Transverse colon (tissue), 4 donors: ENCODE data around the gene ARRB2. TPM values are rescaled to one million over a fixed set of nuclear protein-coding genes. Genes with fewer than 3 reads are reported as not detected.

Source experiments
- DNase-seq: peaks from one replicate; pipeline ENCODE4 v3.0.0-alpha.2; 2019
- H3K27ac ChIP-seq, 4 donors: fragments of 200-600 bp; sonication (generic); 2 replicates each; pipeline ENCODE4 v1.5.1; 2016 to 2018; ENCODE audit warnings: inconsistent platforms in 4 of 4
- H3K27me3 ChIP-seq: fragments of 200-600 bp; sonication (generic); 2 replicates; pipeline ENCODE4 v1.5.1; 2017; ENCODE audit warnings: inconsistent platforms
- H3K36me3 ChIP-seq, 4 donors: fragments of 200-600 bp; sonication (generic); 2 replicates each; pipeline ENCODE4 v1.5.1; 2017 to 2019; ENCODE audit warnings: inconsistent platforms in 4 of 4
- H3K4me1 ChIP-seq, 4 donors: fragments of 200-600 bp; sonication (generic); 2 replicates each; pipeline ENCODE4 v1.5.1; 2017 to 2020; ENCODE audit warnings: inconsistent platforms in 4 of 4
- H3K4me3 ChIP-seq, 4 donors: fragments of 200-600 bp; sonication (generic); 1 replicate in 1 of 4; 2 replicates in 3 of 4; pipeline versions ENCODE4 v1.5.1 to v1.6.1; 2017 to 2019; ENCODE audit warnings: inconsistent platforms in 4 of 4
- H3K9me3 ChIP-seq, 2 donors: fragments of 200-600 bp; sonication (generic); 2 replicates each; pipeline ENCODE4 v1.5.1; 2017 to 2019; ENCODE audit warnings: inconsistent platforms in 2 of 2
- EP300 ChIP-seq: sonication (generic); formaldehyde crosslinking; IDR thresholded peaks from one replicate; pipeline ENCODE4 v1.6.1; 2017; ENCODE audit warnings: antibody characterized with exemption, low read depth
- POLR2A ChIP-seq: fragments of 450-650 bp; IDR thresholded peaks from one replicate; pipeline ENCODE4 v1.6.1; 2016; ENCODE audit warnings: antibody characterized with exemption, mild to moderate bottlenecking, moderate library complexity
- POLR2AphosphoS5 ChIP-seq, 3 donors: sonication (generic); formaldehyde crosslinking; IDR thresholded peaks; one replicate each; pipeline ENCODE4 v1.6.1; 2016; ENCODE audit warnings: antibody characterized with exemption in 3 of 3
- WGBS, 2 donors: methylation state at CpG; one replicate each; pipeline ENCODE4 v1.1.5; 2018; ENCODE audit warnings: low coverage in 1 of 2; 5-methylcytosine and 5-hydroxymethylcytosine counted together
- in situ Hi-C, 4 donors: fragments of 200-750 bp; cut with MboI; loops; one replicate each; pipeline versions ENCODE4 v1.15.0 to v1.15.1; 2017; ENCODE audit warnings: low sequenced_read_pairs in 3 of 4, low pct_ligation_motif_present in 1 of 4, low pct_unique_long_range_greater_than_20kb in 1 of 4
- intact Hi-C: fragments of 100-400 bp; cut with DNase I; formaldehyde crosslinking; loops from one replicate; pipeline ENCODE4 v1.15.1; 2023; ENCODE audit warnings: low total_unique reads
- total RNA-seq, 4 donors: library from RNA; depleted of rRNA; stranded (reverse); fragments of >200 nt; gene quantifications; one replicate each; pipeline ENCODE4 v1.1.0, GENCODE V29; 2016
- TF ChIP-seq, protein P1 (sequence below), 5 experiments: fragments of 200-600 bp in 3 of 5; fragments of 450-650 bp in 2 of 5; sonication (generic) in 3 of 5; IDR thresholded peaks; 1 replicate in 2 of 5; 2 replicates in 3 of 5; pipeline ENCODE4 v1.5.1; 2016 to 2017; ENCODE audit warnings: antibody characterized with exemption in 5 of 5, inconsistent platforms in 3 of 5, mild to moderate bottlenecking in 2 of 5, moderate library complexity in 1 of 5

ARRB2 gene
- total RNA-seq, 4 donors from 2014 or later = 19.3 to 47.9 (median 36.8) TPM

DNA sequence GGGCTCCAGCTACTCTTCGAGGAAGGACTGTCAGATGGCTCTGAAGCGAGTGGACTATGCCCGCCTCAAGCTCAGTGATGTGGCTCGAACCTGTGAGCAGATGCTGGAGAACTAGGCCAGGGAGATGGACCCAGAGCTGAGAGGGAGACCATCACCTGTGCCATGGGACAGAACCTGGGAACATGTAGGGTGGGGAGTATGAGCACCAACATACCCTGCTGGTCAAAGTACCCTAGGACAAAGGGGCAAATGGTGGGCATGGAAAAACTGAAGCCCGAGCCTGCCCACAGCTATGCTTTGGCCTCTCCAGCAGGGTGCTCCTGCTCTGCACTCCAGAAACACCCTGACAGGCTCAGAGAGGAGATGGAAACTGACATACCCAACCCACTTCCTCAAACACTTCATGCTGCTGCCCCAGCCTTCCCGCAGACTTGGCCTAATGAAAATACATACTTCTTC is 22.7 kb downstream of the ARRB2 start:
- 75 to 100% methylated on average over 1 to 6 of the region's 6 CpGs for WGBS, 2 donors
- intact Hi-C loops (loop anchor here (5.0 to 10.0 kb wide), 3 partner anchors 52 to 379 kb away; partner anchors contain the start of genes C17orf107, GLTPD2, VMO1 and ZNF232), in situ Hi-C loops (loop anchor here in 2 of 4 donors (10.0 kb wide), 2 partner anchors 52 to 152 kb away; partner anchors contain the start of genes GLTPD2 (in 1 of the 2) and VMO1 (in 1 of the 2))
- Histone ChIP-seq H3K36me3 (no peaks in the 10 kb centered on the region), H3K4me3 (no peak overlapping the region), H3K27ac (peak overlapping the region in 2 of 4 donors; percentile 30 to 32), H3K9me3 (no peaks in the 10 kb centered on the region), H3K4me1 (peaks cover 0 to 19% (median 13%) of the 10 kb centered on the region in 4 donors), H3K27me3 (no peaks in the 10 kb centered on the region)
- no peak for DNase-seq
- TF ChIP-seq EP300 = no peak
- TF ChIP-seq, protein P1, sequence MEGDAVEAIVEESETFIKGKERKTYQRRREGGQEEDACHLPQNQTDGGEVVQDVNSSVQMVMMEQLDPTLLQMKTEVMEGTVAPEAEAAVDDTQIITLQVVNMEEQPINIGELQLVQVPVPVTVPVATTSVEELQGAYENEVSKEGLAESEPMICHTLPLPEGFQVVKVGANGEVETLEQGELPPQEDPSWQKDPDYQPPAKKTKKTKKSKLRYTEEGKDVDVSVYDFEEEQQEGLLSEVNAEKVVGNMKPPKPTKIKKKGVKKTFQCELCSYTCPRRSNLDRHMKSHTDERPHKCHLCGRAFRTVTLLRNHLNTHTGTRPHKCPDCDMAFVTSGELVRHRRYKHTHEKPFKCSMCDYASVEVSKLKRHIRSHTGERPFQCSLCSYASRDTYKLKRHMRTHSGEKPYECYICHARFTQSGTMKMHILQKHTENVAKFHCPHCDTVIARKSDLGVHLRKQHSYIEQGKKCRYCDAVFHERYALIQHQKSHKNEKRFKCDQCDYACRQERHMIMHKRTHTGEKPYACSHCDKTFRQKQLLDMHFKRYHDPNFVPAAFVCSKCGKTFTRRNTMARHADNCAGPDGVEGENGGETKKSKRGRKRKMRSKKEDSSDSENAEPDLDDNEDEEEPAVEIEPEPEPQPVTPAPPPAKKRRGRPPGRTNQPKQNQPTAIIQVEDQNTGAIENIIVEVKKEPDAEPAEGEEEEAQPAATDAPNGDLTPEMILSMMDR (IDR thresholded peaks at IDR 0.05) = peak in 2 of 5 experiments; percentile 12 to 29

DNA sequence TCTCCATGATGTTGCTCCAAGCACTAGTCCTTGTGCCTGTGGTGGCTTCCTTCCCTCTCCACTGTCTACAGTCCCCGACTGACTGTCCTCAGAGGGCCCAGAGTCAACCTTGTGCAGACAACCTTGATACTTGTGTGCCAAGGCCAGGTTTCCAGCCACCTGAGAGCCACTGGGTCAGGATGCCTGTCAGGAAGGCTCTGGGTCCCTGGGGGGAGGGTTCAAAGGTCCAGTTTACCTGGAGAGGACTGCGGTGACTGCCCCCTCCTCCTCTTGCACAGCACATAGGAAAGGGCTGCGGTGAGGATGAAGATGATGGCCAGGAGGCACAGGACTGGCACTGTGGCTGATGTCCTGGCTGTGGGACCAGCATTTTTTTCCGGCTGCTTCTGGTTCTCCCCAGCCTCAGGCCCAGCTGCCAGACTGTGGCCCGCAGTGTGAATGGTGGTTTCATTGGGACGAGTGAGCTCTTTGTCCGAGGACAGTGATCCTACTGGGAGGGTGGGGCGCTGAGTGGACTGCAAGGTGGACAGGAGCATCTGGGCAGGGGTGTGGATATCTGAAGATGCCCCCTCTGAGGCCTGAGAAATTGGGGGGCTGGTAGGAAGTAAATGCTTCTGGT is 24.5 kb downstream of the ARRB2 start:
- in situ Hi-C loops = loop anchor here in 2 of 4 donors (10.0 kb wide), 2 partner anchors 50 to 150 kb away; partner anchors contain the start of genes GLTPD2 (in 1 of the 2) and VMO1 (in 1 of the 2)
- intact Hi-C loops = loop anchor here (5.0 to 10.0 kb wide), 3 partner anchors 50 to 377 kb away; partner anchors contain the start of genes C17orf107, GLTPD2, VMO1 and ZNF232
- Histone ChIP-seq H3K4me1 (peaks cover 6 to 30% (median 25%) of the 10 kb centered on the region in 4 donors), H3K36me3 (no peaks in the 10 kb centered on the region), H3K27ac (no peak overlapping the region), H3K9me3 (no peaks in the 10 kb centered on the region), H3K4me3 (no peak overlapping the region), H3K27me3 (no peaks in the 10 kb centered on the region)
- 91 to 100% methylated on average over 1 to 8 of the region's 8 CpGs for WGBS, 2 donors
- TF ChIP-seq EP300 (no peak), POLR2A (no peak), POLR2AphosphoS5 (IDR thresholded peaks at IDR 0.05) (no peak)
- TF ChIP-seq, protein P1 (IDR thresholded peaks at IDR 0.05) = no peak
- DNase-seq = no peak

DNA sequence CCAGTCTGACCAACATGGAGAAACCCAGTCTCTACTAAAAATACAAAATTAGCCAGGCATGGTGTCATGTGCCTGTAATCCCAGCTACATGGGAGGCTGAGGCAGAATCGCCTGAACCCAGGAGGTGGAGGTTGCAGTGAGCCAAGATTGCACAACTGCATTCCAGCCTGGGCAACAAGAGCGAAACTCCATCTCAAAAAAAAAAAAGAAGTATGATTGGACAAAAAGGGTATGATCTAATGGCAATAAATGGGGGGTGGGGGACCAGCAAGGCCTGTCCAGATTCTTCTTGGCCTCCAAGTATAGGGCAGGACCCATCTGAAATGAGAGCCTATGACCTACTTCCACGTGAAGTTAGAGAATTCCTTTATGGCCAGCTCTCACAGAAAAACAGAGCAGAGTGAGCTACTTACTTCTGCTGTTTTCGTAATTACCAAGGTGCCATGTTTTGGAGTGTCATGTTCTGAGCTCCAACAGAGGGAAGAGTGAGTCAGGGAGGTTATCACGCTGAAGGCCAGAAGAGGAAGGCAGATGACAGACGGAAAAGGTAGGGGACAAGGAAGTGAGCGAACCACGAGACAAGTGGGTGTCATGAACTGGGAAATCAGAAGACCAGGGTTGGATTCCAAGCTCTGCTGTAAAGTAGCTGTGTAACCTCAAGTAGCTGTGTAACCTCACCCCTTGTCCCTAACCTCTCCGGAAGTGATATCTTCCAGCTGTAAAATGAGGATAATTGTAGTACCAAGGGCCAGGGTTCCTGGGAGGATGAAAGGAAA is 25.6 kb downstream of the ARRB2 start:
- Histone ChIP-seq H3K27me3 (no peaks in the 10 kb centered on the region), H3K36me3 (no peaks in the 10 kb centered on the region), H3K4me3 (no peak overlapping the region), H3K9me3 (no peaks in the 10 kb centered on the region), H3K4me1 (peaks cover 6 to 25% (median 21%) of the 10 kb centered on the region in 4 donors), H3K27ac (peak overlapping the region in 2 of 4 donors; percentile 14 to 21)
- intact Hi-C loops (loop anchor here (10.0 kb wide), 2 partner anchors 49 to 159 kb away; partner anchors contain the start of genes C17orf107, GLTPD2 and VMO1), in situ Hi-C loops (loop anchor here in 2 of 4 donors (10.0 kb wide), 2 partner anchors 49 to 149 kb away; partner anchors contain the start of genes GLTPD2 (in 1 of the 2) and VMO1 (in 1 of the 2))
- WGBS, 2 donors = 71 to 74% methylated on average over 8 to 9 of the region's 9 CpGs
- DNase-seq = no peak
- peak in 1 of 3 donors; percentile 23 for TF ChIP-seq POLR2AphosphoS5 (IDR thresholded peaks at IDR 0.05)
- TF ChIP-seq, protein P1 (IDR thresholded peaks at IDR 0.05) = no peak
